ENCODE results near the gene PROSER3.

GRCh38 chr19:35755550-35756376 lies 2.2 kb upstream of the PROSER3 start:
- TF ChIP-seq CTCF (IDR thresholded peaks at IDR 0.05; ENCODE audit: extremely low read depth in 1 of 2, insufficient read depth in 1 of 2, low read depth in 1 of 2, low read length in 2 of 2) (no peak), EZH2 (IDR thresholded peaks at IDR 0.05; ENCODE audit: borderline replicate concordance, low read depth, low read length, severe bottlenecking) (no peak), POLR2A (IDR thresholded peaks at IDR 0.05; ENCODE audit: low read depth, low read length) (no peak), POLR2AphosphoS5 (IDR thresholded peaks at IDR 0.05; ENCODE audit: insufficient read depth, low read depth, low read length) (no peak), JUN (IDR thresholded peaks at IDR 0.05; ENCODE audit: borderline replicate concordance, insufficient read depth, insufficient read length, low read depth) (no peak), MAX (IDR thresholded peaks at IDR 0.05; ENCODE audit: insufficient read depth, insufficient read length) (no peak)
